LNCaP clone FGC (cell line): ENCODE measurements around the gene CHST2.

Experiments used
- DNase-seq: peaks from one replicate; pipeline ENCODE4 v3.0.0-alpha.2; 2011; ENCODE audit warnings: low read depth
- H3K4me3 ChIP-seq: 2 replicates; pipeline ENCODE4 v1.5.1; 2011; ENCODE audit warnings: mild to moderate bottlenecking, low read depth, low read length, control low read depth
- CTCF ChIP-seq: IDR thresholded peaks from 2 replicates; pipeline ENCODE4 v1.5.1; 2012; ENCODE audit warnings: mild to moderate bottlenecking; ENCODE audit not compliant: control insufficient read depth, insufficient read depth; ENCODE audit errors: extremely low read depth

The CHST2 gene

DNA sequence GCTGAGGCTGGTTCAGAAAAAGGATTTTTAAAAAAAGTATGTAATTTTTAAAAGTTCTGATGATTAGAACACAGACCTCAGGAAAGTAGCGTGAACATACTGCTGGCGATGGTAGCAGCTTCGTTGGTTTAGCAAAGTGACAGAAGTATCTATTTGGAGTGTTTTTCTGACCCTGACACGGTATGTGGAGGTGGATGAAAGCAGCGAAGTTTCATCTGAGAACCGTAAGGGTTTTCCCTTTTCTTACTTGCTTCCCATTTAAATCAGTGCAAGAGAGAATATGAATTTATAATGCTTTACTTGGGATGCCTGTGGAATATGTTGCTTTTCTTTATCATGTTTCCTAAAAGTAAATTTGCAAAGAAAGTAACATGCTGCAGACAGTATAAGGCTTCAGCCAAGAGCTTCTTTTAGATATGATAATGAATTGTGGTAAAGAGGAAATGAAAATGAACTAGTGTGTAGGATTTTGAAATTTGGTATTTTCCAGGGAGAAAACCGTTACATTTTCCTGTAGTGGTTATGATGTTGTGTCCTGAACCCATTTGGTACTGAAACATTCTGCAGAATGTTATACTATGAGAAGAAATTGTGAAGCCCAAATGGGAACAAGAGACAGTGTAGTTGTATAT, 3.9 kb downstream of the CHST2 start:
- H3K4me3 ChIP-seq, result no peak overlapping the region
- DNase-seq, result no peak
- no peak for TF ChIP-seq CTCF

DNA sequence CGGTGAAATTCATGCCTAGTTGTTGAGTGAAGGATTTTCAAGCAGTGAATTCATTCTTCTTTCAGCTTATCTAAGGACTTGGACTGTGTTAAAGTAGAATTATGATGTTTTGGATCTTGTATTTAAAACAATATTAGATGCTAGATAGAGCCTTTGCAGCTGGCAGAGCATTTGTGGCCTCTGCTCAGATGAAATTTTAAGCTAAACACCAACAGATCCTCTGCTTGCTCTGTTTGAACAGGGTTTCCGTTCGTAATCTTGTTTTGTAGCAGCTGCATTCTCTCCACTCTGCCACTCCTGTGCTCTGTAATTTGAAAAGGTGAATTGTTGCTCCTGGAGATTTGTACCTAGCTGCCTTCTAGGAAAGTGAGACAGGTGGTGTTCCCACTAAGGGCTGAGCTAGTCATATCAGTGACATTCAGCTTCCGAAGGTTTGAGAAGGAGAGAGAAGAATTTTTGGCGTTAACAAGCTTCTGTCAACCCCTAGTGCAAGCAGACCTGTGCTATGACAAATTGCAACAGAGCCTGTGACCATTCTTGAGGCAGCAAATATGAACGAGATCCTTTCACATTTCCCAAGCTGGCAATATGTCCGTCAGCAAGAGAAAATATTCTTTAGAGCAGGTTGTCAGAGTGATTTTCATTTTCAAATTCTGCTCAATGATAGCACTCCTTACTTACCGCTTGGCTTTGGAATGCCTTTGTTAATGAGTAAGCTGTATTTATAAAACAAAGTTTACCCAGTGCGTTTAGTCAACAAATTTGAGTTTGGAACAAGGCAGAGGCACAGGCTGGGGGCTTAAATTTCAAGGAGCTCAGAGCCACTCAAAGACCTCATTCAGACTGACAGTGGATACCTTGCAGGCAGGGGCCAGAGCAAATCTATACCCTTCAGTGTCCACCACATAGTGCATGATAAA, 5.3 kb downstream of the CHST2 start:
- DNase-seq, result no peak
- no peak overlapping the region for H3K4me3 ChIP-seq
- TF ChIP-seq CTCF, result no peak

DNA sequence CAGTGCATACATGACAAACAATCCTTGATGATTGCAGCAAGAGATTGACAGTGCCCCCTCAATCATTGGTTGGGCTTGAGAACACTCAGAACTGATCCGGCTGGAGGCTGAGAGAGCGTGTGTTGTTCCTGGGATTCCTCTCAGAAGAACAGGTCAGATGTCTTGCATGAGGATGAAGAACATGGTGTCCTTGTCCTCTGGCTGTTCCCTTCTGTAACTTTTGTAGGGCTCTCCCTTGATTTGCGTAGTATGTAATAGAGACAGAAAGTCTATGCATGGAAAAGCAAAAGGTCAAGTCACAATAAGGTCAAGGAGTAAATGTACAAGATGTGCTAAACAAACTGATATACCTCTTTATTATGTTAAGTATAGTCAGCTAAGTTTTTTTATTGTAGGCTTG, 8.2 kb downstream of the CHST2 start:
- DNase-seq, result no peak
- no peak for TF ChIP-seq CTCF

DNA sequence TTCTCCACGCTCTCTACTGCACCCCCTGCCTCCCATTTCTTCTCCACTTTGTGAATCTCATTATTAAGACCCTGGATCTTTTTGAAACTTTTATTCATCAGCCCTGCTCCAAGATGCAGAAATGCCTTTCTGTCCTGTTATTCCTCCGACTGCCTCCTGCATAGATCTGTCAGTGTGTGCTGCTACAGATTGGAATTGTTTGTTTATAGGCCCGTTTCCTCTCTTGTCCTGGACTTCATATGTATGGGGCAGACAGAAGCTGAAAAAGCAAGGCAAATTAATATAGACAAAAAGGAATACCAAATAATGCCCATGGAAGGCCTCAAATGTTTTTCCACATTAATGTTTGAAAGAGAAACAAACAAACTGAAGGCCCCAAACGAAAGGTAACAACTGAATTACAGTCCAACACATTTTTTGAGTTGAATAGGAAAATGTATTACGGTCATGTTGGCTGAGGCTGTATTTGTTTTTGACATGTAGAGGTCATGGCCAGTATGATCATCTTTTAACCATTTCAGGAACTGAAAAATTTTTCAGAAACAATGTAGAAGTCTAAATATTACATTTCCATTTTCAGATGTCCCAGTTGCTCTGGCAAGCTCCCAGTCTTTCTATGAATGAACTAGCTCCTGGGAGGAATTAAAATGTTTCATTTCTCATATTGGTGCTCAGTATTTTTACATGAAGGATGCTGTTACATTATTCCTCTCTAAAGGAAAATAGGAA, 8.8 kb downstream of the CHST2 start:
- no peak overlapping the region for H3K4me3 ChIP-seq
- no peak for TF ChIP-seq CTCF
- no peak for DNase-seq

More for the DNA sequence above, 8.2 kb downstream of the CHST2 start:
- no peak overlapping the region for H3K4me3 ChIP-seq

DNA sequence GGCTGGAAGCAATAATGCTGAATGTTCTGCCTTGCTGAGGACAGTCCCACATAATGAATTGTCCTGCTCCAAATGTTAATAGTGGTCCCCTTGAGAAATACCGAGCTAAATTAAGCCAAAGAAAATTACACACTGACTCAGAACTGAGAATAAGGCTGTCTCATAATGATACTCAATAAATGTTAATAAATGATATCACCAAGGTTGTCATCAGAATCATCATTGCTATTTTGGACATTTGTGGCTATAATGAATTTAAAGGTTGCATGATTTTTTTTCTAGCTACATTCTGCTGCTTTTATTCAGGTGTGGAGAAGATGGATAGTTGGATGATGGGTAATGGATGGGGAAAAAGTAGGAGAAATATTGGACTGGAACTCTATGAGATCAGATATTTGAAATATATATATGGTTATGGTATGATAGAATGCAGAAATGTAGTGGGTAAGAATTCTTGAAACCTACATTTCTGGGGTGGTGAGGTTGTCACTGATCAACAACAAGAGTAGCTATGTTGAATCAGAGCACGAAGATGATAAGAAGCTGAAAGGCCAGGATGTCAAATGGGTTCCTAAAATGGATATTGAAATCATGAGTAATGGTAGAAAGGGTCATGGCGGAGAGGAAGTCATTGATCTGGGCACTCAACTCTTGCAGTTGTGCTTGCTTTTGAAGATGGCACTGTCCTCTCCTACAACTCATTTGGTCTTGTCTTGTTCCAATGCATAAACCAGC, 12.8 kb downstream of the CHST2 start:
- no peak for TF ChIP-seq CTCF
- no peak for DNase-seq
- no peak overlapping the region for H3K4me3 ChIP-seq

GRCh38 chr3:143134471-143134870, 14.9 kb downstream of the CHST2 start:
- no peak for DNase-seq
- H3K4me3 ChIP-seq, result no peak overlapping the region
- no peak for TF ChIP-seq CTCF
